ENCODE data around the gene GPC5. TPM values are rescaled to one million over a fixed set of nuclear protein-coding genes. Genes with fewer than 3 reads are reported as not detected.

The GPC5 gene
- polyA plus RNA-seq, 4 donors = 0.18 to 0.86 TPM; not detected in 2

DNA sequence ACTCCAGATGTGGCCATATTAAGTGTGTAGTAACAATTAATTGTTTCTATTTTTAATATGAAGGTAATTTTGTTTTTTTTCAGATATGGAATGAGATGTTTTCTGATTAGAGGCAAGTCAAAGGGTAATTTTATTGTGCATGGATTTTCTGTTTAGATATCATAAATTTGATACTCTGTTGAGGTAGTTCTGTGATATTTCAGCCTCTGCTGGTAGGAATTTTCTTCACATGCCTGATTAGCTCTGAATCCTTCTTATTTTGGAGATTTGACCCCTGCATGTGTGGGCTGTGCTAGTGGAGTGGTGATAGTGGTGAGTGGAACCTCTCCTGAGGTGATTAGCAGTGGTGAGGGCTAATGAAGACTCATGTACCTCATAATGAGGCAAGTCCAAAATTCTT lies 301.4 kb downstream of the GPC5 start:
- Histone ChIP-seq H3K9me3 (ENCODE audit: control insufficient read depth in 2 of 2, insufficient read depth in 1 of 2, low read depth in 1 of 2, low read length in 1 of 2) (peaks cover 0 to 3% of the 10 kb centered on the region in 2 donors), H3K4me1 (ENCODE audit: control insufficient read depth in 3 of 3, insufficient read depth in 2 of 3, low read depth in 1 of 3, low read length in 2 of 3) (no peaks in the 10 kb centered on the region), H3K27ac (ENCODE audit: low read depth in 1 of 3, low read length in 2 of 3) (no peak overlapping the region), H3K27me3 (ENCODE audit: control insufficient read depth in 3 of 3, insufficient read depth in 3 of 3, low read length in 3 of 3) (no peaks in the 10 kb centered on the region), H3K36me3 (ENCODE audit: control insufficient read depth in 3 of 3, insufficient read depth in 2 of 3, low read depth in 1 of 3, low read length in 3 of 3) (no peaks in the 10 kb centered on the region), H3K4me3 (ENCODE audit: low read depth in 1 of 3, low read length in 3 of 3) (no peak overlapping the region)
- FAIRE-seq = no peak
- no peak for DNase-seq

DNA sequence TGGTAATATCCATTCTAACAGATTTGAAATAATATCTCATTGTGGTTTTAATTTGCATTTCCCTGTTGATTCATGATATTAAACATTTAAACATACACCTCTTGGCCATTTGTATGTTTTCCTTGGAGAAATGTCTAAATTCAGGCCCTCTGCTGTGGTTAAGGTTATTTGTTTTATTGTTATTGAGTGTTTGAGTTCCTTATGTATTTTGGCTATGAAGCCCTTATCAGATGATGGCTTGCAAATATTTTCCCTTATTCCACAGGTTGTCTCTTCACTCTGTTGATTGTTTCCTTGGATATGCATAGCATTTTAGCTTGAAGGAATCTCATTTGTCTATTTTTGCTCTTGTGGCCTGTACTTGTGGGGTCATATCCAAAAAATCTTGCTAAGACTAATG lies 303.6 kb downstream of the GPC5 start:
- Histone ChIP-seq H3K27ac (ENCODE audit: low read depth in 1 of 3, low read length in 2 of 3) (no peak overlapping the region), H3K36me3 (ENCODE audit: control insufficient read depth in 3 of 3, insufficient read depth in 2 of 3, low read depth in 1 of 3, low read length in 3 of 3) (no peaks in the 10 kb centered on the region), H3K9me3 (ENCODE audit: control insufficient read depth in 2 of 2, insufficient read depth in 1 of 2, low read depth in 1 of 2, low read length in 1 of 2) (peaks cover 0 to 3% of the 10 kb centered on the region in 2 donors), H3K27me3 (ENCODE audit: control insufficient read depth in 3 of 3, insufficient read depth in 3 of 3, low read length in 3 of 3) (no peaks in the 10 kb centered on the region), H3K4me3 (ENCODE audit: low read depth in 1 of 3, low read length in 3 of 3) (no peak overlapping the region), H3K4me1 (ENCODE audit: control insufficient read depth in 3 of 3, insufficient read depth in 2 of 3, low read depth in 1 of 3, low read length in 2 of 3) (no peaks in the 10 kb centered on the region)
- DNase-seq = no peak
- no peak for FAIRE-seq

DNA sequence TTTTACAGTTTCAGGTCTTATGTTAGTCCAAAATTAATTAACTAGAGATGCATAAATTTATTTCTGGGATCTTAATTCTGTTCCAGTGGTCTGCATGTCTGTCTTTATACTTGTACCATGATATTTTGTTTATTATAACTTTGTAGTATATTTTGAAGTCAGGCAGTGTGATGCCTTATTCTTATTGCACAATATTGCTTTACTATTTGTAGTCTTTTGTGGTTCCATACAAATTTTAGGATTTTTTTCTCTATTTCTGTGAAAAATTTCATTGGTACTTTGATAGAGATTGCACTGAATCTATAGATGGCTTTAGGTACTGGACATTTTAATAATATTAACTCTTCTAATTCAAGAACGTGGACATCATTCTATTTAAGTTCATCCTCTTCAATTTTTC lies 304.0 kb downstream of the GPC5 start:
- H3K9me3 ChIP-seq (ENCODE audit: control insufficient read depth in 2 of 2, insufficient read depth in 1 of 2, low read depth in 1 of 2, low read length in 1 of 2) = peaks cover 0 to 3% of the 10 kb centered on the region in 2 donors
- WGBS, 3 donors = 5 to 52% (median 31%) methylated on average over 1 of the region's 1 CpG
- H3K27me3 ChIP-seq (ENCODE audit: control insufficient read depth in 3 of 3, insufficient read depth in 3 of 3, low read length in 3 of 3) = no peaks in the 10 kb centered on the region
- DNase-seq = no peak
- no peak for FAIRE-seq
- no peaks in the 10 kb centered on the region for H3K4me1 ChIP-seq (ENCODE audit: control insufficient read depth in 3 of 3, insufficient read depth in 2 of 3, low read depth in 1 of 3, low read length in 2 of 3)
- no peaks in the 10 kb centered on the region for H3K36me3 ChIP-seq (ENCODE audit: control insufficient read depth in 3 of 3, insufficient read depth in 2 of 3, low read depth in 1 of 3, low read length in 3 of 3)
- H3K27ac ChIP-seq (ENCODE audit: low read depth in 1 of 3, low read length in 2 of 3) = no peak overlapping the region
- no peak overlapping the region for H3K4me3 ChIP-seq (ENCODE audit: low read depth in 1 of 3, low read length in 3 of 3)

DNA sequence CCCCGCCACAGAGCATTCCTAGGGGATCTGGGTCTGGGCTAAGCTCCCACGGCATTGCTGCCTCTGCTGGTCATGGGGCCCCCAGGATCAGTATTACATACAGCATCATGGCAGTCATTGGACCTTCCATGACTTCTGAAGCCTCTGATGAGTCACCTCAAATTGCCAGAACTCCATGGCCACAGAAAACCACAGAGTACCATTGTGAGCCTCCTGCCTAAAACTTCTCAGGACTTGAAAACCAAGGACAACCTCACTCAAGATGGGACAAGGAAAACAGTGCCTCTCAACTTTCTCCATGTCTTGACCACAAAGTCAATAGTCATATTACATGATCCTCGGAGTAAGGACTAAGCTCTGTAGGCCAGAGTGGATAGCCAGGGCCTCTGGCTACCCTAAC lies 306.0 kb downstream of the GPC5 start:
- WGBS, 3 donors = 68 to 84% (median 75%) methylated on average over 3 of the region's 3 CpGs
- Histone ChIP-seq H3K36me3 (ENCODE audit: control insufficient read depth in 3 of 3, insufficient read depth in 2 of 3, low read depth in 1 of 3, low read length in 3 of 3) (no peaks in the 10 kb centered on the region), H3K4me1 (ENCODE audit: control insufficient read depth in 3 of 3, insufficient read depth in 2 of 3, low read depth in 1 of 3, low read length in 2 of 3) (no peaks in the 10 kb centered on the region), H3K27me3 (ENCODE audit: control insufficient read depth in 3 of 3, insufficient read depth in 3 of 3, low read length in 3 of 3) (no peaks in the 10 kb centered on the region), H3K4me3 (ENCODE audit: low read depth in 1 of 3, low read length in 3 of 3) (no peak overlapping the region), H3K27ac (ENCODE audit: low read depth in 1 of 3, low read length in 2 of 3) (no peak overlapping the region), H3K9me3 (ENCODE audit: control insufficient read depth in 2 of 2, insufficient read depth in 1 of 2, low read depth in 1 of 2, low read length in 1 of 2) (peaks cover 0 to 3% of the 10 kb centered on the region in 2 donors)
- DNase-seq (no peak), FAIRE-seq (no peak)

DNA sequence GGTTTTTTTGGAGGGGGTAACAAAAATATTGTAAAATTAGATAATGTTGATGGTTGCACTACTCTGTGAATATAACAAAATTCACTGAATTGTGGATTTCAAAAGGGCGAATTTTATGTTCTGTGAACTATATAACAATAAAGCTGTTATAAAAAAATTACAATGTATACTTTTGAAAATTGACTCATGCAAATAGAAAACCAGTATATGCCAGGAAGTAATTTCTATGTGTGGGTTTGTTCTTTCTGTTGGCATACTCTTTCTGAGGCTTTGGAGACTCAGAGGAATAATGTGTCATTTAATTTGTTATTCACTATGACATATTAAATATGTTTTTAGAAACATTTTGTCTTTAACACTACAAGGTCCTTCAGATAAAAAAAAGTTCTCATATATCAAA lies 310.1 kb downstream of the GPC5 start:
- FAIRE-seq = no peak
- no peak overlapping the region for H3K4me3 ChIP-seq (ENCODE audit: low read depth in 1 of 3, low read length in 3 of 3)
- H3K27ac ChIP-seq (ENCODE audit: low read depth in 1 of 3, low read length in 2 of 3) = no peak overlapping the region
- DNase-seq = no peak
- no peaks in the 10 kb centered on the region for H3K4me1 ChIP-seq (ENCODE audit: control insufficient read depth in 3 of 3, insufficient read depth in 2 of 3, low read depth in 1 of 3, low read length in 2 of 3)
- H3K27me3 ChIP-seq (ENCODE audit: control insufficient read depth in 3 of 3, insufficient read depth in 3 of 3, low read length in 3 of 3) = no peaks in the 10 kb centered on the region
- 6 to 63% (median 33%) methylated on average over 1 of the region's 1 CpG for WGBS, 3 donors
- H3K9me3 ChIP-seq (ENCODE audit: control insufficient read depth in 2 of 2, insufficient read depth in 1 of 2, low read depth in 1 of 2, low read length in 1 of 2) = peaks cover 0 to 3% of the 10 kb centered on the region in 2 donors
- H3K36me3 ChIP-seq (ENCODE audit: control insufficient read depth in 3 of 3, insufficient read depth in 2 of 3, low read depth in 1 of 3, low read length in 3 of 3) = no peaks in the 10 kb centered on the region

DNA sequence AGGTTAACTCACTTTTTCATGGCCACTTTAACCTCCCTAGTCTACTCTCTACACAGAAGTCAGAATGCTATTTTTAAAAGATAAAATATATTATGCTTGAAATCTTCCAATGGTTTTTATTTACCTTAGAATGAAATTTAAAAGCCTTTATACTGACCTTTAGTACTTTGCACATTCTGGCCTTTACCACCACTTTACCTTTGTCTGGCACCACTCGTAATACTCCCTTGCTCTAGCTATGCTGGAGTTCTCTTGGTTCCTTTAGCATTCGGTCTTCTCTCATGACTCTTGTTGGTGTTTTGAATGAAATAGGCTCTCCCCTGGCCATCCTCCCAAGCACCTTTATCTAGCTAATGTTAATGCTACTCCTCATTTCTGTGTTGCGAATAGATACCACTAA lies 310.8 kb downstream of the GPC5 start:
- Histone ChIP-seq H3K36me3 (ENCODE audit: control insufficient read depth in 3 of 3, insufficient read depth in 2 of 3, low read depth in 1 of 3, low read length in 3 of 3) (no peaks in the 10 kb centered on the region), H3K4me3 (ENCODE audit: low read depth in 1 of 3, low read length in 3 of 3) (no peak overlapping the region), H3K27me3 (ENCODE audit: control insufficient read depth in 3 of 3, insufficient read depth in 3 of 3, low read length in 3 of 3) (no peaks in the 10 kb centered on the region), H3K9me3 (ENCODE audit: control insufficient read depth in 2 of 2, insufficient read depth in 1 of 2, low read depth in 1 of 2, low read length in 1 of 2) (peaks cover 0 to 3% of the 10 kb centered on the region in 2 donors), H3K4me1 (ENCODE audit: control insufficient read depth in 3 of 3, insufficient read depth in 2 of 3, low read depth in 1 of 3, low read length in 2 of 3) (no peaks in the 10 kb centered on the region), H3K27ac (ENCODE audit: low read depth in 1 of 3, low read length in 2 of 3) (no peak overlapping the region)
- FAIRE-seq = no peak
- DNase-seq = no peak
- 58 to 74% (median 67%) methylated on average over 3 of the region's 3 CpGs for WGBS, 3 donors

DNA sequence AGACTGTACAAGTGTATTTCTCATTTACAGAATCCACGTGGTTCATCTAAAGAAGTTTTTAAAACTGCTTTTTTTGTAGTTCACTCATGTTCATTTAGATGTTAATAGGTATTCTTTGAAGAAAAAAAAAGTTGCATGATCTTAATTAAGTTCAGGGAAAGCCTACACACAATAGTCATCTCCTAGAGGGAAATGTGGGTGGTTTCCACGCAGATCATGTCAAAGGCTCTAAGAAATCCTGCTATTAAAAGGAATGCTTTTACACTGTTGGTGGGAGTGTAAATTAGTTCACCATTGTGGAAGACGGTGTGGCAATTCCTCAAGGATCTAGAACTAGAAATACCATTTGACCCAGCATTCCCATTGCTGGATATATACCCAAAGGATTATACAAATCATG lies 312.3 kb downstream of the GPC5 start:
- no peaks in the 10 kb centered on the region for H3K27me3 ChIP-seq (ENCODE audit: control insufficient read depth in 3 of 3, insufficient read depth in 3 of 3, low read length in 3 of 3)
- no peaks in the 10 kb centered on the region for H3K36me3 ChIP-seq (ENCODE audit: control insufficient read depth in 3 of 3, insufficient read depth in 2 of 3, low read depth in 1 of 3, low read length in 3 of 3)
- FAIRE-seq (no peak), DNase-seq (no peak)
- no peaks in the 10 kb centered on the region for H3K4me1 ChIP-seq (ENCODE audit: control insufficient read depth in 3 of 3, insufficient read depth in 2 of 3, low read depth in 1 of 3, low read length in 2 of 3)
- H3K4me3 ChIP-seq (ENCODE audit: low read depth in 1 of 3, low read length in 3 of 3) = no peak overlapping the region
- WGBS, 3 donors = 69 to 78% (median 70%) methylated on average over 3 of the region's 3 CpGs
- H3K9me3 ChIP-seq (ENCODE audit: control insufficient read depth in 2 of 2, insufficient read depth in 1 of 2, low read depth in 1 of 2, low read length in 1 of 2) = no peaks in the 10 kb centered on the region
- no peak overlapping the region for H3K27ac ChIP-seq (ENCODE audit: low read depth in 1 of 3, low read length in 2 of 3)

DNA sequence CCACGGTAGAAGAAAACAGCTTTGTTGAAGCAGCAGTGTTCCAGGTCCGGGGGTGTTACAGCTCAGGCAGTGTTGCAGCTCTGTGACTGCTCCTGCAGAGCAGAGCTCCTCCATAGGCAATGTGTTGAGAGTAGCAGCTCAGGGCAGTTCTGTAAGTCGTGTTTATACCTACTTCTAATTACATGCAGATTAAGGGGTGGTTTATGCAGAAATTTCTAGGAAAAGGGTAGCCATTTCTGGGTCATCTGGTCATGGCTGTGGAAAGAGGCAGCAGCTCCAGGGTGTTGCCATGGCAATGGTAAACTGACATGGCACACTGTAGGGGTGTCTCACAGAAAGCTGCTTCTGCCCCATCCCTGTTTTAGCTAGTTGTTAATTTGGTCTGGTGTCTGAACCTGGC lies 316.4 kb downstream of the GPC5 start:
- 40 to 55% (median 49%) methylated on average over 3 of the region's 3 CpGs for WGBS, 3 donors
- Histone ChIP-seq H3K27ac (ENCODE audit: low read depth in 1 of 3, low read length in 2 of 3) (no peak overlapping the region), H3K36me3 (ENCODE audit: control insufficient read depth in 3 of 3, insufficient read depth in 2 of 3, low read depth in 1 of 3, low read length in 3 of 3) (no peaks in the 10 kb centered on the region), H3K4me1 (ENCODE audit: control insufficient read depth in 3 of 3, insufficient read depth in 2 of 3, low read depth in 1 of 3, low read length in 2 of 3) (no peaks in the 10 kb centered on the region), H3K9me3 (ENCODE audit: control insufficient read depth in 2 of 2, insufficient read depth in 1 of 2, low read depth in 1 of 2, low read length in 1 of 2) (no peaks in the 10 kb centered on the region), H3K27me3 (ENCODE audit: control insufficient read depth in 3 of 3, insufficient read depth in 3 of 3, low read length in 3 of 3) (peaks cover 0 to 2% (median 0%) of the 10 kb centered on the region in 3 donors), H3K4me3 (ENCODE audit: low read depth in 1 of 3, low read length in 3 of 3) (no peak overlapping the region)
- FAIRE-seq (no peak), DNase-seq (no peak)

DNA sequence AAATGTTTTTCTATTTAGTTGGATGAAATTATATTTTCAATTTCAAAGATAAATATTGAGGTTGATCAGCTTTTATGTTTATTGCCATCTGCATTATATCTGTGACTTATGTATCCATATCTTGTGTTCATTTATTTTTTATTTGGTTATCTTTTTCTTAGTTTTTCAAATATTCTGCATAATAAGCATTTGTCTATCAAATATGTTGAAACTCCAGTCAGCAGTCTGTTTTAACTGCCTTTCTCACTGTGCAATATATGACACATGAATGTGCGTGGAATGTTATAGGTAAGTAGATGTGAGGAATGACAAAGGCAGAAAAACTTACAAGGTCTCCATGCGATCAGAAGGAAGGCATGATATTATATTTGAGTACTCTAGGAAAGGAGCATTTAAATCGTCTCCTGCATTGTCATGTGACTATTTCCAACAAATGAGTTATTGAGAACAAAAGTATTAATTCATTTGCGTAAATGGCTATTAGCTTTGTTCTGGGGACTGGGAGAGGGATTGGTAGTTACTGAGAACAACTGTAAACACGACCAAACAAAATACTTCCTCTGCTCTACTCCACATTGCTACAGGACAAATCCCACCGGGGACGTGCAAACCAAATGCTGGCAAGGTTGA lies 318.1 kb downstream of the GPC5 start:
- WGBS, 3 donors = 77 to 82% (median 77%) methylated on average over 7 of the region's 7 CpGs
- no peaks in the 10 kb centered on the region for H3K36me3 ChIP-seq (ENCODE audit: control insufficient read depth in 3 of 3, insufficient read depth in 2 of 3, low read depth in 1 of 3, low read length in 3 of 3)
- FAIRE-seq = peak; percentile 23
- H3K27me3 ChIP-seq (ENCODE audit: control insufficient read depth in 3 of 3, insufficient read depth in 3 of 3, low read length in 3 of 3) = peaks cover 0 to 2% (median 0%) of the 10 kb centered on the region in 3 donors
- no peak for DNase-seq
- no peaks in the 10 kb centered on the region for H3K4me1 ChIP-seq (ENCODE audit: control insufficient read depth in 3 of 3, insufficient read depth in 2 of 3, low read depth in 1 of 3, low read length in 2 of 3)
- no peaks in the 10 kb centered on the region for H3K9me3 ChIP-seq (ENCODE audit: control insufficient read depth in 2 of 2, insufficient read depth in 1 of 2, low read depth in 1 of 2, low read length in 1 of 2)
- no peak overlapping the region for H3K27ac ChIP-seq (ENCODE audit: low read depth in 1 of 3, low read length in 2 of 3)
- no peak overlapping the region for H3K4me3 ChIP-seq (ENCODE audit: low read depth in 1 of 3, low read length in 3 of 3)

Measured in small intestine (tissue), 7 donors.